ENCODE results near the gene APEH.

Gene APEH

DNA sequence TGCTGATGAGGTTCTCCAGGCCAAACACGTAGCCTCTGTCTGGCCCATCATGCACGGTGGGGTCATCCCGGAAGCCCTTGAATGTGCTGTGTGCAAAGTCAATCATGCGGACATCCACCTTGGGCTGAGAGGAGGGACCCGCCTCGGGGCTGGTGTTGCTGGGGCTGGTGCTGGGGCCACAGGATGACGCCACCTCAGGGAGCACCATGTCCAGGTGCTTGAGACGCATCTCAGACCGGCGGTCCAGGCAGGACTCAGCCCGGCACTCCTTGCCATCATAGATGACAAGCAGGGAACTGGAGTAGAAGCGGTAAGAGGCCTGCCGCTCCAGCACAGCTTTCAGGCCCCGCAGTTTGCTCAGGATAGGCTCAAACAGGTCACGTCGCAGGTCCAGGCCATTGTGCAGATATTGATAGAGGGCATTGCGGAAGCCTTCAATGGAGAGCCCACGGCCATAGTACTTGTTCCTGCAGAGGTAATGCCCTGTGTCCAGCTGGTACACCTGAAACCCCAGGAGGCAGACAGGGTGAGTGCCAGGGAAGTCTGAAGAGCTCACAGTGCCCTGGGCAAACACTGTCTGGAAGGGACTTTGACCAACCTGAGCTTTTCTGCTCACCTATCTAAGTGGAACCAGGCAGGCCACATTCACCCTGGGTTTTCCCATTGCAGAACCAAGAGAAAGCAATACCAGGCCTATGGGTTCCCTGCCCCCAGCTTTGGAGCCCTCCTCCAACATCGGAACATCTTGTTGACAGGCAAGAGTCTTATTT lies 53.2 kb downstream of the APEH start:
- no peak overlapping the region for H3K4me3 ChIP-seq (ENCODE audit: low read length)
- H3K9me3 ChIP-seq (ENCODE audit: low read length) = no peaks in the 10 kb centered on the region
- H3K4me1 ChIP-seq (ENCODE audit: insufficient read depth, low read length) = peaks cover 21% of the 10 kb centered on the region
- H3K36me3 ChIP-seq (ENCODE audit: insufficient read depth, low read length) = peaks cover 51% of the 10 kb centered on the region
- H3K27me3 ChIP-seq (ENCODE audit: insufficient read depth, low read length) = no peaks in the 10 kb centered on the region
- H2AFZ ChIP-seq (ENCODE audit: low read depth, low read length) = no peak overlapping the region

- Histone ChIP-seq H3K27me3 (ENCODE audit: insufficient read depth, low read length) (no peaks in the 10 kb centered on the region), H3K9me3 (ENCODE audit: low read length) (no peaks in the 10 kb centered on the region), H2AFZ (ENCODE audit: low read depth, low read length) (no peak overlapping the region), H3K36me3 (ENCODE audit: insufficient read depth, low read length) (peaks cover 53% of the 10 kb centered on the region), H3K4me3 (ENCODE audit: low read length) (no peak overlapping the region), H3K4me1 (ENCODE audit: insufficient read depth, low read length) (peaks cover 15% of the 10 kb centered on the region)
Observed at GRCh38 chr3:49727924-49728361, 53.8 kb downstream of the APEH start.

- no peak overlapping the region for H2AFZ ChIP-seq (ENCODE audit: low read depth, low read length)
- no peaks in the 10 kb centered on the region for H3K27me3 ChIP-seq (ENCODE audit: insufficient read depth, low read length)
- H3K4me3 ChIP-seq (ENCODE audit: low read length) = no peak overlapping the region
- no peaks in the 10 kb centered on the region for H3K4me1 ChIP-seq (ENCODE audit: insufficient read depth, low read length)
- peaks cover 72% of the 10 kb centered on the region for H3K36me3 ChIP-seq (ENCODE audit: insufficient read depth, low read length)
- no peaks in the 10 kb centered on the region for H3K9me3 ChIP-seq (ENCODE audit: low read length)
Observed at GRCh38 chr3:49729966-49730609, 55.9 kb downstream of the APEH start.

GRCh38 chr3:49732597-49732996 lies 58.4 kb downstream of the APEH start:
- peaks cover 60% of the 10 kb centered on the region for H3K36me3 ChIP-seq (ENCODE audit: insufficient read depth, low read length)

DNA sequence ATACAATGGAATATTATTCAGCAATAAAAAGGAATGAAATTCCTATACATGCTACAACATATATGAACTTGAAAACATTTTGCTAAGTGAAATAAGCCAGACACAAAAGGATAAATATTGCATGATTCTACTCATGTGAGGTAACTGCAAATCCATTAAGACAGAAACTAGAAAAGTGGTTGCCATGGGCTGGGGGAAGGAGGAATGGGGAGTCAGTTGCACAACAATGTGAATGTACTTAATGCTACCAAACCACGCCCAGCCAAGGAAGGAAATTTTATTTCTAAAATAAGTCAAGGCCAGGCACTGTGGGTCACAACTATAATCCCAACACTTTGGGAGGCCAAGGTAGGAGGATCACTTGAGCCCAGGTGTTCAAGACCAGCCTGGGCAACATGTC lies 59.4 kb downstream of the APEH start:
- Histone ChIP-seq H2AFZ (ENCODE audit: low read depth, low read length) (no peak overlapping the region), H3K4me3 (ENCODE audit: low read length) (no peak overlapping the region), H3K9me3 (ENCODE audit: low read length) (no peaks in the 10 kb centered on the region), H3K4me1 (ENCODE audit: insufficient read depth, low read length) (no peaks in the 10 kb centered on the region), H3K27me3 (ENCODE audit: insufficient read depth, low read length) (no peaks in the 10 kb centered on the region), H3K36me3 (ENCODE audit: insufficient read depth, low read length) (peaks cover 61% of the 10 kb centered on the region)

More at GRCh38 chr3:49732597-49732996, 58.4 kb downstream of the APEH start:
- Histone ChIP-seq H2AFZ (ENCODE audit: low read depth, low read length) (no peak overlapping the region), H3K4me3 (ENCODE audit: low read length) (no peak overlapping the region), H3K9me3 (ENCODE audit: low read length) (no peaks in the 10 kb centered on the region), H3K4me1 (ENCODE audit: insufficient read depth, low read length) (no peaks in the 10 kb centered on the region), H3K27me3 (ENCODE audit: insufficient read depth, low read length) (no peaks in the 10 kb centered on the region)

Data from neuron (in vitro differentiated cells).